Memory B cell (primary cell): ENCODE results near the gene INTS6L.
"Not testable (repeated sequence)": the region's sequence is repeated elsewhere in the genome, so short reads cannot be mapped to it uniquely, and the experiment has no call there.

Experiments used
- ATAC-seq: fragments of 150-1000 bp; cut with Tn5 transposase; 2 replicates; pipeline ENCODE4 v1.10.0; 2021; ENCODE audit warnings: low read depth, mild to moderate bottlenecking, moderate library complexity
- DNase-seq, 2 donors: peaks; one replicate each; pipeline ENCODE4 v3.0.0; 2022; ENCODE audit warnings: low spot score in 2 of 2
- H3K27ac Mint-ChIP-seq: one replicate; pipeline ENCODE4 v1.8.0; 2022; ENCODE audit warnings: mild to moderate bottlenecking, moderate library complexity, mixed read lengths
- H3K27me3 Mint-ChIP-seq: one replicate; pipeline ENCODE4 v1.8.0; 2022; ENCODE audit warnings: mixed read lengths
- H3K36me3 Mint-ChIP-seq: one replicate; pipeline ENCODE4 v1.8.0; 2022; ENCODE audit warnings: mild to moderate bottlenecking, mixed read lengths
- H3K4me1 Mint-ChIP-seq: one replicate; pipeline ENCODE4 v1.8.0; 2022; ENCODE audit warnings: mixed read lengths
- H3K4me3 Mint-ChIP-seq: one replicate; pipeline ENCODE4 v1.8.0; 2022; ENCODE audit warnings: mild to moderate bottlenecking, moderate library complexity, mixed read lengths
- H3K9me3 Mint-ChIP-seq: one replicate; pipeline ENCODE4 v1.8.0; 2022; ENCODE audit warnings: mixed read lengths

Gene INTS6L

DNA sequence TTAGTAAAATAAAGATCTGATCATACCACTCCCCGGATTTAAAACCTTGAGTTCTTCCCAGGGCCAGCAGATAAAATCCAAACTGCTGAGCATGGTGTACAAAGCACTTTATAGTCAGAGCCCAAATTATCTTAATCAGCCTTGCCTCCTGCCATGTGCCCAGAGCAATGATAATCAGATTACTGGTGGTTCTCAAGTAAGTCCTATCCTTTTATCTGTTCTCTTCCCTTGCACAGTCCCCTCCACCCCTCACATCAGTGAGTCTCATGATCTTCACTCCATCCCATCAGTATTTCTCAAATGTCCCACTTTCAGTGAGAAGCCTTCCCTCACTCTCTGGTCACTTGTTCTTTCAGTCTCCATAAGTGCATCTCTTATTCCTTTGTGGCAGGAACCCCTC is 22.7 kb downstream of the INTS6L start:
- no peaks in the 10 kb centered on the region for H3K27me3 Mint-ChIP-seq
- H3K27ac Mint-ChIP-seq, result peak overlapping the region; percentile 65
- H3K36me3 Mint-ChIP-seq, result peaks cover 8% of the 10 kb centered on the region
- no peak overlapping the region for H3K4me3 Mint-ChIP-seq
- H3K4me1 Mint-ChIP-seq, result peaks cover 28% of the 10 kb centered on the region
- no peak for DNase-seq
- H3K9me3 Mint-ChIP-seq, result no peaks in the 10 kb centered on the region
- no peak for ATAC-seq

DNA sequence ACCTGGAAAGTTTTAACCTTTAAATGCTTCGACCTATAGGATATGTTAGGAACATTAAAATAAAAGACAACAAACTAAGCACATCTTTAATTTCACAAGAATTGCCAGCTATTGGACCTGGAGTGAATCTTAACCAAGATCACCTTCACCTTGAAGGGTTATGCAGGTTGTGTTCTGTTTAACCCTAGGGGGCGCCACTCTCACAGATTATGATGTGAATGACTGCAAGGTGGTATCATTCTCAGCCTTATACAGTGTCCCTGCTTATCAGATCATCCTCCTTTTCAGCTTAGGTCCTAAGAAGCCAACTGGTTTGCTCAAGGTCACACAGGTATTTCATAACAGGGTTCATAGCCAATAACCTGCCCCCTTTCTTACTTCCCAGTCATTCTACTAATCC is 23.5 kb downstream of the INTS6L start:
- Mint-ChIP-seq H3K9me3 (no peaks in the 10 kb centered on the region), H3K4me1 (peaks cover 25% of the 10 kb centered on the region), H3K4me3 (no peak overlapping the region), H3K27me3 (no peaks in the 10 kb centered on the region), H3K36me3 (peaks cover 8% of the 10 kb centered on the region), H3K27ac (peak overlapping the region; percentile 65)
- ATAC-seq (peak; percentile 67), DNase-seq (peak; percentile 5 to 23)

- ATAC-seq (peak; percentile 90), DNase-seq (peak in 1 of 2 donors; percentile 1)
- no peaks in the 10 kb centered on the region for H3K9me3 Mint-ChIP-seq
- H3K4me1 Mint-ChIP-seq, result peaks cover 24% of the 10 kb centered on the region
- peak overlapping the region; percentile 49 for H3K4me3 Mint-ChIP-seq
- H3K36me3 Mint-ChIP-seq, result peaks cover 8% of the 10 kb centered on the region
- H3K27me3 Mint-ChIP-seq, result no peaks in the 10 kb centered on the region
- H3K27ac Mint-ChIP-seq, result peak overlapping the region; percentile 31
These were observed 24.0 kb downstream of the INTS6L start for GRCh38 chrX:135544338-135544948.

- Mint-ChIP-seq H3K4me1 (peaks cover 12% of the 10 kb centered on the region), H3K27me3 (no peaks in the 10 kb centered on the region), H3K4me3 (no peak overlapping the region), H3K27ac (no peak overlapping the region), H3K36me3 (peaks cover 14% of the 10 kb centered on the region), H3K9me3 (no peaks in the 10 kb centered on the region)
- no peak for DNase-seq
- ATAC-seq, result no peak
These were observed 27.3 kb downstream of the INTS6L start for GRCh38 chrX:135547767-135548166.

- DNase-seq, result no peak
- Mint-ChIP-seq H3K27me3 (no peaks in the 10 kb centered on the region), H3K27ac (no peak overlapping the region), H3K4me1 (peaks cover 2% of the 10 kb centered on the region), H3K9me3 (no peaks in the 10 kb centered on the region), H3K4me3 (no peak overlapping the region), H3K36me3 (peaks cover 12% of the 10 kb centered on the region)
- no peak for ATAC-seq
These were observed 29.1 kb downstream of the INTS6L start for GRCh38 chrX:135549519-135549918.

DNA sequence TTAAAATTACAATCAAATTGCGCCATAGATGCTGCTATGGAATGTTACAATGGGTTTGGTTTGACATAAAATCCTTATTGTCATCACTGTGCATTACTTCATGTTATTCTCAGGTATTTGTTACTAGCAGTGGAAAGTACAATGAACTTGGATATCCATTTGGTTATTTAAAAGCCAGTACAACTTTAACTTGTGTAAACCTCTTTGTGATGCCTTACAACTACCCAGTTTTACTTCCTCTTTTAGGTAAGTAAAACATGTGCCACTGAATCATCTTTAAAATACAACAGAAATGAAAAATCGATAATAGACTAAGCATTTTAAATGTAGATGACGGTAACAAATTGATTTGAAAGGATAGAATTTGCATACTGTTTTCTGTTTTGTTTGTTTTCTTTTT is 35.6 kb downstream of the INTS6L start:
- H3K4me3 Mint-ChIP-seq, result no peak overlapping the region
- no peak for DNase-seq
- no peaks in the 10 kb centered on the region for H3K4me1 Mint-ChIP-seq
- H3K27me3 Mint-ChIP-seq, result no peaks in the 10 kb centered on the region
- peak; percentile 69 for ATAC-seq
- peaks cover 12% of the 10 kb centered on the region for H3K36me3 Mint-ChIP-seq
- H3K9me3 Mint-ChIP-seq, result no peaks in the 10 kb centered on the region
- H3K27ac Mint-ChIP-seq, result peak overlapping the region; percentile 31

GRCh38 chrX:135557344-135557743 is 36.9 kb downstream of the INTS6L start:
- Mint-ChIP-seq H3K9me3 (no peaks in the 10 kb centered on the region), H3K4me3 (no peak overlapping the region), H3K27ac (no peak overlapping the region), H3K36me3 (peaks cover 12% of the 10 kb centered on the region), H3K4me1 (no peaks in the 10 kb centered on the region), H3K27me3 (no peaks in the 10 kb centered on the region)
- DNase-seq, result no peak
- no peak for ATAC-seq

DNA sequence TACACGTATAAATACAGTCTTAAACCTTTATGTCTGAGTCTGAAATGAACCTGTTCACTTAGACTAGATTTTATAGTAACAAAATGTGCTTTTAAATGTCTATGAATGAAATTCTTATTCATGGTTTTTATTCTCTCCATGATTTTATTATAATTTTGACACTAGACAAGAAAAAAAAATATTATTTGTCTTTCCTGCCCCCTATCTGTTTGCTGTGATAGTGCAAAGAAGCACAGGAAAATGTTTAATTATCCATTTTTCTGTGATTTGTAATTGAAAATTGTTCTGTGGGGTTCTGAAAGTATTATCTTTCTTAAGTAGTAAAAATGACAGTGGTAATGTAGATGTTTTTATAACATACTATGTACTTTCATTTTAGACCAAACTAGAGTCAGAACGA is 52.0 kb downstream of the INTS6L start:
- Mint-ChIP-seq H3K4me3 (no peak overlapping the region), H3K9me3 (no peaks in the 10 kb centered on the region), H3K27me3 (no peaks in the 10 kb centered on the region), H3K36me3 (peaks cover 12% of the 10 kb centered on the region), H3K4me1 (peaks cover 2% of the 10 kb centered on the region), H3K27ac (no peak overlapping the region)
- DNase-seq (no peak), ATAC-seq (no peak)

- Mint-ChIP-seq H3K36me3 (peaks cover 16% of the 10 kb centered on the region), H3K4me1 (no peaks in the 10 kb centered on the region), H3K9me3 (no peaks in the 10 kb centered on the region)
These were observed 61.0 kb downstream of the INTS6L start for GRCh38 chrX:135581496-135581895.

DNA sequence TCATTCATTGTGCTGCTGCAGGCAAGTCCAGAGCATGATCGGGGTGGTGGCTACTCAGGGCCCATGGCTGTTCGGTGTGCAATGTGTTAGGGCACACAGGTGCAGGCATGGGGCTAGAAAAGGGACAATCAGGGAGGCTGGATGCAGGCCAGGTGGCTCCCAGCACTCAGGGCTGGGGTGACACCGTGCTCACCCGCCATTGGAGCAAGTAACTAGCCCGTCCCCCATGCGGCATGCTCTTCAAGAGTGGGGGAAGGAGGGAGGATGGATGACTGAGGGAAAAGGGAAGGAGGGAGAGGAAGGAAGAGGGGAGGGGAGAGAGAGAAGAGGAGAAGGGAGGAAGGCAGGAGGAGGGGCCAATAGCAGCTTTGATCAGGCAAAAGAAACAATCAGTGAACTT is 64.7 kb downstream of the INTS6L start:
- Mint-ChIP-seq H3K9me3 (no peaks in the 10 kb centered on the region), H3K27ac (no peak overlapping the region), H3K4me3 (no peak overlapping the region), H3K27me3 (peaks cover 2% of the 10 kb centered on the region), H3K4me1 (no peaks in the 10 kb centered on the region), H3K36me3 (peaks cover 3% of the 10 kb centered on the region)
- ATAC-seq (no peak), DNase-seq (no peak)

More at GRCh38 chrX:135581496-135581895, 61.0 kb downstream of the INTS6L start:
- Mint-ChIP-seq H3K4me3 (no peak overlapping the region), H3K27ac (no peak overlapping the region), H3K27me3 (no peaks in the 10 kb centered on the region)
- ATAC-seq (no peak), DNase-seq (no peak)

DNA sequence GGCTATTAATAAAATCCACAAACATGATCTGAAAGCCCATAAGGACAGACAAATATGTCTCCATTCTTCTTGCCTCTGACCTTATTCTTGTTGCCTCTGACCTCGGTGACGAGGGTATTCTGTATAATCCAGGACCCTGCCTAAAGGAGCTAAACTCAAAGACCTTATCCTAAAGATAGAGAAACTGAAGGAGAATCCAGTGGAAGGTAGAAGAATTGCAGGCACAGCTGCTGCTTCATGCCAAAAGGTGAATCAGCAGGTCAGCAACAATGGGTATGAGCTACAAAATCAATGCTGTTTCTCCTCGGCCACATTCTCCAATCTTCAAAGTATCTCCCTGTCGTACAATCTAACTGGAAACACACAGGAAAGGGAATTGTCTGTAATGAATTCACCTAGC is 71.4 kb downstream of the INTS6L start:
- H3K9me3 Mint-ChIP-seq, result no peaks in the 10 kb centered on the region
- DNase-seq (no peak), ATAC-seq (no peak)
- no peaks in the 10 kb centered on the region for H3K36me3 Mint-ChIP-seq
- H3K4me1 Mint-ChIP-seq, result no peaks in the 10 kb centered on the region
- no peak overlapping the region for H3K27ac Mint-ChIP-seq
- H3K27me3 Mint-ChIP-seq, result peaks cover 4% of the 10 kb centered on the region
- H3K4me3 Mint-ChIP-seq, result no peak overlapping the region

- H3K9me3 Mint-ChIP-seq, ATAC-seq, DNase-seq, H3K4me3 Mint-ChIP-seq, H3K27me3 Mint-ChIP-seq, H3K4me1 Mint-ChIP-seq, H3K36me3 Mint-ChIP-seq, H3K27ac Mint-ChIP-seq: not testable (repeated sequence)
These were observed 73.6 kb downstream of the INTS6L start for GRCh38 chrX:135594049-135594448.

DNA sequence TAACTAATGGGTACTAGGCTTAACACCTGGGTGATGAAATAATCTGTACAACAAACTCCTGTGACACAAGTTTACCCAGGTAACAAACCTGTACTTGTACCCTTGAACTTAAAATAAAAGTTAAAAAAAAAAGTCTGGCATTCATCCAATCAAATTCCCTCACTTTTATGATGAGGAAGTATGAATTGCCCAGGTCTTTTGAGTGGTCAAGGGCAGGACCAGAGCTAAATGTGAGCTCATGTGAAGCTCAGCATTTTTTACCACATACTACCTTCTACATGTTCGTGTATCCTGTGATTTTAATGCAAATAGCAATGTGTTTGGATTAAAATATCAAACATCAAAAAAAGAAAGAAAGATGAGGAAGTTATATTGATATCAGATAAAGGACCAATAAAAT is 74.0 kb downstream of the INTS6L start:
- DNase-seq, H3K4me3 Mint-ChIP-seq, H3K36me3 Mint-ChIP-seq, H3K27ac Mint-ChIP-seq, H3K27me3 Mint-ChIP-seq, H3K9me3 Mint-ChIP-seq, H3K4me1 Mint-ChIP-seq, ATAC-seq: not testable (repeated sequence)

- ATAC-seq (no peak), DNase-seq (no peak)
- no peak overlapping the region for H3K4me3 Mint-ChIP-seq
- no peaks in the 10 kb centered on the region for H3K36me3 Mint-ChIP-seq
- no peaks in the 10 kb centered on the region for H3K9me3 Mint-ChIP-seq
- H3K27ac Mint-ChIP-seq, result no peak overlapping the region
- H3K4me1 Mint-ChIP-seq, result no peaks in the 10 kb centered on the region
- peaks cover 3% of the 10 kb centered on the region for H3K27me3 Mint-ChIP-seq
These were observed 75.1 kb downstream of the INTS6L start for GRCh38 chrX:135595543-135595942.

- ATAC-seq (peak; percentile 49), DNase-seq (peak; percentile 19 to 28)
- Mint-ChIP-seq H3K4me3 (no peak overlapping the region), H3K4me1 (no peaks in the 10 kb centered on the region), H3K27ac (no peak overlapping the region), H3K9me3 (no peaks in the 10 kb centered on the region), H3K27me3 (peaks cover 3% of the 10 kb centered on the region), H3K36me3 (no peaks in the 10 kb centered on the region)
These were observed 76.0 kb downstream of the INTS6L start for GRCh38 chrX:135596495-135596894.
